WERI-Rb-1 (cell line): ENCODE measurements around the gene KIAA1755.

Experiments
- DNase-seq: peaks from one replicate; pipeline ENCODE4 v3.0.0-alpha.2; 2020
- H3K27ac ChIP-seq: fragments of 250-450 bp; sonication (Bioruptor Pico); 2 replicates; pipeline ENCODE4 v1.5.1; 2020; ENCODE audit warnings: mild to moderate bottlenecking, moderate library complexity
- H3K27me3 ChIP-seq: fragments of 250-450 bp; sonication (Bioruptor Pico); 2 replicates; pipeline ENCODE4 v1.5.1; 2021; ENCODE audit warnings: mild to moderate bottlenecking, low read depth, moderate library complexity; ENCODE audit not compliant: insufficient read depth, severe bottlenecking
- H3K36me3 ChIP-seq: fragments of 250-450 bp; sonication (Bioruptor Pico); 2 replicates; pipeline ENCODE4 v1.5.1; 2020; ENCODE audit warnings: mild to moderate bottlenecking, moderate library complexity
- H3K4me3 ChIP-seq: 2 replicates; pipeline ENCODE4 v1.5.1; 2011; ENCODE audit warnings: low read depth, mild to moderate bottlenecking, control low read depth, low read length
- H3K9me3 ChIP-seq: fragments of 250-450 bp; sonication (Bioruptor Pico); 2 replicates; pipeline ENCODE4 v1.5.1; 2021; ENCODE audit warnings: mild to moderate bottlenecking, moderate library complexity; ENCODE audit not compliant: severe bottlenecking
- CTCF ChIP-seq: IDR thresholded peaks from 2 replicates; pipeline ENCODE4 v1.5.1; 2011; ENCODE audit warnings: low read depth, mild to moderate bottlenecking, control low read depth, inconsistent platforms, low read length

The KIAA1755 gene

GRCh38 chr20:38245753-38246152, 14.8 kb downstream of the KIAA1755 start:
- Histone ChIP-seq H3K4me3 (no peak overlapping the region), H3K27me3 (no peaks in the 10 kb centered on the region), H3K27ac (no peak overlapping the region), H3K9me3 (peaks cover 28% of the 10 kb centered on the region), H3K36me3 (peaks cover 36% of the 10 kb centered on the region)
- DNase-seq: no peak
- TF ChIP-seq CTCF: no peak

GRCh38 chr20:38243709-38244020, 16.9 kb downstream of the KIAA1755 start:
- no peak for DNase-seq
- H3K36me3 ChIP-seq: peaks cover 36% of the 10 kb centered on the region
- H3K27me3 ChIP-seq: no peaks in the 10 kb centered on the region
- no peak for TF ChIP-seq CTCF
- peaks cover 30% of the 10 kb centered on the region for H3K9me3 ChIP-seq
- no peak overlapping the region for H3K27ac ChIP-seq
- no peak overlapping the region for H3K4me3 ChIP-seq

- peaks cover 36% of the 10 kb centered on the region for H3K36me3 ChIP-seq
- peak; percentile 63 for DNase-seq
These were observed 17.5 kb downstream of the KIAA1755 start for GRCh38 chr20:38242848-38243708.

GRCh38 chr20:38241201-38241600, 19.3 kb downstream of the KIAA1755 start:
- H3K4me3 ChIP-seq: no peak overlapping the region
- H3K27ac ChIP-seq: no peak overlapping the region
- peaks cover 36% of the 10 kb centered on the region for H3K36me3 ChIP-seq
- TF ChIP-seq CTCF: no peak
- H3K27me3 ChIP-seq: no peaks in the 10 kb centered on the region
- H3K9me3 ChIP-seq: peaks cover 30% of the 10 kb centered on the region
- no peak for DNase-seq

More at GRCh38 chr20:38242848-38243708, 17.5 kb downstream of the KIAA1755 start:
- peaks cover 30% of the 10 kb centered on the region for H3K9me3 ChIP-seq
- H3K27ac ChIP-seq: no peak overlapping the region
- no peak overlapping the region for H3K4me3 ChIP-seq
- no peaks in the 10 kb centered on the region for H3K27me3 ChIP-seq
- TF ChIP-seq CTCF: peak; percentile 82

GRCh38 chr20:38239441-38239840, 21.1 kb downstream of the KIAA1755 start:
- TF ChIP-seq CTCF: no peak
- H3K9me3 ChIP-seq: peaks cover 32% of the 10 kb centered on the region

GRCh38 chr20:38238829-38239228, 21.7 kb downstream of the KIAA1755 start:
- peaks cover 32% of the 10 kb centered on the region for H3K9me3 ChIP-seq
- H3K27ac ChIP-seq: no peak overlapping the region
- no peak overlapping the region for H3K4me3 ChIP-seq
- H3K36me3 ChIP-seq: peaks cover 27% of the 10 kb centered on the region
- no peaks in the 10 kb centered on the region for H3K27me3 ChIP-seq
- TF ChIP-seq CTCF: no peak
- DNase-seq: no peak

More at GRCh38 chr20:38239441-38239840, 21.1 kb downstream of the KIAA1755 start:
- Histone ChIP-seq H3K4me3 (no peak overlapping the region), H3K27ac (no peak overlapping the region), H3K27me3 (no peaks in the 10 kb centered on the region), H3K36me3 (peaks cover 34% of the 10 kb centered on the region)
- DNase-seq: no peak
